GM12878 (cell line): ENCODE measurements around the gene NTSR1. TPM values are rescaled to one million over a fixed set of nuclear protein-coding genes. Genes with fewer than 3 reads are reported as not detected.

Experiments
- ATAC-seq: fragments of 200-7000 bp; cut with Tn5 transposase; 3 replicates; pipeline ENCODE4 v1.9.1; 2020; ENCODE audit warnings: mild to moderate bottlenecking, moderate library complexity
- BruUV-seq: library from RNA; stranded (reverse); fragments of 400-500 nt; replicated peaks from 2 replicates; lab custom pipeline; 2021; lab: Mats Ljungman, UMichigan
- CTCF ChIA-PET: fragments of 300-600 bp; sonication (Branson Sonifier 250); formaldehyde crosslinking; extraction: SDS; loops from one replicate; lab custom pipeline; 2021; ENCODE audit warnings: inconsistent platforms; lab: Yijun Ruan, JAX
- POLR2A ChIA-PET: fragments of 350-600 bp; formaldehyde crosslinking; extraction: SDS; loops from one replicate; lab custom pipeline; 2021; ENCODE audit warnings: inconsistent platforms; lab: Charles Lee
- RAD21 ChIA-PET: fragments of 300-600 bp; sonication (Branson Sonifier 250); formaldehyde crosslinking; loops from one replicate; lab custom pipeline; 2023; ENCODE audit warnings: antibody characterized with exemption; ENCODE audit not compliant: unreplicated experiment; lab: Charles Lee
- SMC1A ChIA-PET: fragments of 300-600 bp; sonication (Branson Sonifier 250); formaldehyde crosslinking; loops from one replicate; lab custom pipeline; 2023; ENCODE audit not compliant: unreplicated experiment, uncharacterized antibody; lab: Charles Lee
- DNase-seq: peaks from one replicate; pipeline ENCODE4 v3.0.0-alpha.2; 2011; ENCODE audit warnings: low read depth, low spot score
- FAIRE-seq: peaks from 3 replicates; lab custom pipeline; 2011; peaks lifted over from hg19 to GRCh38; lab: Jason Lieb, UNC
- H2AFZ ChIP-seq: 2 replicates; pipeline ENCODE4 v1.6.0; 2011; ENCODE audit warnings: low read depth, low read length, control low read depth; ENCODE audit not compliant: control insufficient read depth
- H3K27ac ChIP-seq: 2 replicates; pipeline ENCODE4 v1.5.1; 2011; ENCODE audit warnings: control low read depth; ENCODE audit not compliant: control insufficient read depth, insufficient read depth
- H3K27me3 ChIP-seq, 2 experiments: replicated peaks in 1 of 2; 2 replicates each; pipeline versions ENCODE4 v1.6.0 to v1.6.1; 2011; ENCODE audit warnings: low read length in 1 of 2; ENCODE audit not compliant: control insufficient read depth in 2 of 2, insufficient read depth in 2 of 2
- H3K36me3 ChIP-seq, 2 experiments: 2 replicates each; pipeline ENCODE4 v1.5.1; 2011; ENCODE audit warnings: low read length in 1 of 2; ENCODE audit not compliant: control insufficient read depth in 2 of 2, insufficient read depth in 2 of 2
- H3K4me1 ChIP-seq: 2 replicates; pipeline ENCODE4 v1.6.1; 2011; ENCODE audit warnings: mild to moderate bottlenecking, low read length, moderate library complexity, mixed read lengths; ENCODE audit not compliant: control insufficient read depth, insufficient read depth
- H3K4me2 ChIP-seq: 2 replicates; pipeline ENCODE4 v1.6.0; 2011; ENCODE audit warnings: control low read depth; ENCODE audit not compliant: control insufficient read depth, insufficient read depth
- H3K4me3 ChIP-seq: fragments of 200-600 bp; sonication (generic); 2 replicates; pipeline ENCODE4 v1.5.1; 2016
- H3K79me2 ChIP-seq: 2 replicates; pipeline ENCODE4 v1.6.0; 2011; ENCODE audit warnings: low read length; ENCODE audit not compliant: control insufficient read depth, insufficient read depth
- H3K9ac ChIP-seq: 2 replicates; pipeline ENCODE4 v1.8.0; 2011; ENCODE audit warnings: low read length, control low read depth, mixed read lengths; ENCODE audit not compliant: control insufficient read depth, insufficient read depth
- H3K9me3 ChIP-seq: replicated peaks from 3 replicates; pipeline ENCODE4 v1.5.1; 2011; ENCODE audit warnings: mild to moderate bottlenecking, low read length; ENCODE audit not compliant: control insufficient read depth, insufficient read depth
- H4K20me1 ChIP-seq: 2 replicates; pipeline ENCODE4 v1.6.0; 2011; ENCODE audit not compliant: control insufficient read depth, insufficient read depth
- BHLHE40 ChIP-seq, 2 experiments: fragments of 450-650 bp in 1 of 2; IDR thresholded peaks; 2 replicates each; pipeline ENCODE4 v1.6.1; 2011 to 2017; ENCODE audit warnings: low read depth in 2 of 2, borderline replicate concordance in 1 of 2, improper control_type of control experiment in 1 of 2, low read length in 1 of 2, mild to moderate bottlenecking in 1 of 2
- HSF1 ChIP-seq: fragments of 150-350 bp; IDR thresholded peaks from 2 replicates; pipeline ENCODE4 v1.6.1; 2014; ENCODE audit warnings: mild to moderate bottlenecking, low read depth, low read length
- RFX5 ChIP-seq: IDR thresholded peaks from 2 replicates; pipeline ENCODE4 v1.6.1; 2011; ENCODE audit warnings: low read depth, low read length, improper control_type of control experiment
- SMC3 ChIP-seq: IDR thresholded peaks from 2 replicates; pipeline ENCODE4 v1.6.1; 2011; ENCODE audit warnings: low read length, improper control_type of control experiment, borderline replicate concordance
- SREBF2 ChIP-seq: IDR thresholded peaks from 2 replicates; pipeline ENCODE4 v1.6.1; 2012; ENCODE audit warnings: mild to moderate bottlenecking, low read length
- ZSCAN29 ChIP-seq: fragments of 450-650 bp; IDR thresholded peaks from 2 replicates; pipeline ENCODE4 v1.6.1; 2017; ENCODE audit warnings: mild to moderate bottlenecking, moderate library complexity
- WGBS: methylation state at CpG from one replicate; pipeline ENCODE4 v1.1.6; 2016; ENCODE audit warnings: low lambda C conversion rate; ENCODE audit not compliant: insufficient replicate concordance, insufficient coverage; ENCODE audit errors: missing lambda C conversion rate; 5-methylcytosine and 5-hydroxymethylcytosine counted together
- in situ Hi-C: fragments of 300-500 bp; cut with MboI; formaldehyde crosslinking; loops from 9 replicates; pipeline ENCODE4 v1.14.3; 2018; ENCODE audit warnings: mixed read lengths
- intact Hi-C: fragments of 100-400 bp; cut with micrococcal nuclease; formaldehyde crosslinking; loops from one replicate; pipeline ENCODE4 v1.14.2; 2022; ENCODE audit not compliant: unreplicated experiment
- polyA plus RNA-seq, 11 experiments: library from polyadenylated mRNA; depleted of rRNA in 4 of 11; unstranded in 6 of 11; stranded (reverse) in 5 of 11; fragments of >200 nt; fragmentation: Nextera tagmentation in 4 of 11; fragmentation: Illumina TruSeq in 1 of 11; extraction: Ambion mirVana in 4 of 11; extraction: Trizol in 1 of 11; gene quantifications; 1 replicate in 1 of 11; 2 replicates in 10 of 11; pipeline versions ENCODE4 v1.2.1 to v1.2.3, GENCODE V29; 2011 to 2016; ENCODE audit warnings: inconsistent platforms in 2 of 11, missing spikeins in 2 of 11, low read depth in 1 of 11
- total RNA-seq, 4 experiments: library from RNA; depleted of rRNA in 3 of 4; stranded (reverse); fragments of >200 nt in 3 of 4; fragmentation: Illumina TruSeq in 1 of 4; extraction: Trizol in 1 of 4; gene quantifications; 2 replicates each; pipeline versions ENCODE4 v1.2.1 to v1.2.3, GENCODE V29; 2013 to 2021

Gene NTSR1
- total and polyA plus RNA-seq, 10 of the 15 experiments (the other 5 are each of a cell fraction or from before 2014, with no cell fraction given), result not detected

- H3K4me3 ChIP-seq, result no peak overlapping the region
- no peak for FAIRE-seq
- no peak overlapping the region for H3K27ac ChIP-seq
- H2AFZ ChIP-seq, result no peak overlapping the region
- H3K27me3 ChIP-seq, result no peaks in the 10 kb centered on the region
- intact Hi-C loops, result loop anchor here (1.0 to 5.0 kb wide), 3 partner anchors 139 to 305 kb away; no protein-coding TSS in a partner anchor
- ChIA-PET SMC1A (interaction anchor here (0.6 to 1.4 kb wide), 6 partner anchors 10 to 398 kb away, joined by 3 to 4 read pairs (median 4); partner anchors contain the start of gene MRGBP), CTCF (interaction anchor here (0.5 to 4.4 kb wide), 21 partner anchors 12 to 398 kb away, joined by 3 to 43 read pairs (median 4); partner anchors contain the start of gene MRGBP), RAD21 (interaction anchor here (0.8 to 1.6 kb wide), 5 partner anchors 11 to 16 kb away, joined by 3 to 6 read pairs (median 5); partner anchors contain the start of gene MRGBP), POLR2A (interaction anchor here (0.6 to 1.6 kb wide), 3 partner anchors 14 to 640 kb away, joined by 3 to 6 read pairs (median 4); no protein-coding TSS in a partner anchor)
- TF ChIP-seq HSF1 (no peak), BHLHE40 (IDR thresholded peaks at IDR 0.05; ENCODE audit: borderline replicate concordance in 1 of 2, low read depth in 2 of 2, low read length in 1 of 2) (no peak), ZSCAN29 (no peak), SREBF2 (no peak), SMC3 (no peak), RFX5 (no peak)
- no peaks in the 10 kb centered on the region for H4K20me1 ChIP-seq
- peaks cover 18% of the 10 kb centered on the region for H3K4me1 ChIP-seq
- DNase-seq, result no peak
- in situ Hi-C loops, result no loop called here
- no TSS peak for BruUV-seq
- ATAC-seq, result no peak
- no peak overlapping the region for H3K9ac ChIP-seq
- peak overlapping the region; percentile 92 for H3K4me2 ChIP-seq
- H3K9me3 ChIP-seq, result no peaks in the 10 kb centered on the region
- H3K79me2 ChIP-seq, result peaks cover 25% of the 10 kb centered on the region
- peaks cover 12 to 32% of the 10 kb centered on the region in 2 experiments; a peak in 3 of 4 replicates for H3K36me3 ChIP-seq
- 83% methylated on average over 23 of the region's 23 CpGs for WGBS
Measured at GRCh38 chr20:62807444-62808210, 99.0 kb downstream of the NTSR1 start.
